GM12892 (cell line): ENCODE results near the gene ZFYVE19.

Source experiments
- POLR2A ChIP-seq: IDR thresholded peaks from 2 replicates; pipeline ENCODE4 v1.6.1; 2011; ENCODE audit warnings: low read depth, low read length, control low read depth
- POLR2AphosphoS5 ChIP-seq: IDR thresholded peaks from 2 replicates; pipeline ENCODE4 v1.6.1; 2011; ENCODE audit warnings: low read depth, low read length, control low read depth
- TAF1 ChIP-seq: IDR thresholded peaks from 2 replicates; pipeline ENCODE4 v1.6.1; 2011; ENCODE audit warnings: low read depth, mild to moderate bottlenecking, control low read depth, low read length, borderline replicate concordance

GRCh38 chr15:40859206-40859851 lies 52.4 kb downstream of the ZFYVE19 start:
- no peak for TF ChIP-seq POLR2A
- TF ChIP-seq POLR2AphosphoS5 = no peak
- TF ChIP-seq TAF1 = no peak
